H1 (cell line): Measurements from ENCODE around the gene SLC12A6. TPM values are rescaled to one million over a fixed set of nuclear protein-coding genes. Genes with fewer than 3 reads are reported as not detected.

Source experiments
- CTCF ChIA-PET: fragments of 300-600 bp; sonication (Branson Sonifier 250); formaldehyde crosslinking; loops from one replicate; lab custom pipeline; 2021; ENCODE audit not compliant: partially characterized antibody; lab: Charles Lee
- POLR2A ChIA-PET: fragments of 300-600 bp; sonication (Branson Sonifier 250); formaldehyde crosslinking; loops from one replicate; lab custom pipeline; 2021; ENCODE audit warnings: inconsistent platforms; ENCODE audit not compliant: partially characterized antibody; lab: Charles Lee
- DNase-seq, 2 experiments: peaks; one replicate each; pipeline versions ENCODE4 v3.0.0 to v3.0.0-alpha.2; 2010 to 2022; ENCODE audit warnings: low spot score in 2 of 2, low read depth in 1 of 2, mixed read lengths in 1 of 2
- FAIRE-seq: peaks from 2 replicates; lab custom pipeline; 2011; peaks lifted over from hg19 to GRCh38; lab: Jason Lieb, UNC
- H2AFZ ChIP-seq: 2 replicates; pipeline ENCODE4 v1.8.1; 2012; ENCODE audit warnings: low read length, inconsistent platforms
- H2AK5ac ChIP-seq: 2 replicates; pipeline ENCODE4 v1.6.1; 2013; ENCODE audit warnings: low read depth, low read length
- H2BK120ac ChIP-seq: replicated peaks from 2 replicates; pipeline ENCODE3; 2013; ENCODE audit warnings: low read depth, low read length, inconsistent platforms
- H2BK12ac ChIP-seq: 2 replicates; pipeline ENCODE4 v1.6.1; 2013; ENCODE audit warnings: low read depth, low read length
- H2BK15ac ChIP-seq: 2 replicates; pipeline ENCODE4 v1.6.1; 2013; ENCODE audit warnings: low read length
- H2BK20ac ChIP-seq: 2 replicates; pipeline ENCODE4 v1.6.1; 2013; ENCODE audit warnings: low read length
- H2BK5ac ChIP-seq: 2 replicates; pipeline ENCODE4 v1.6.1; 2013; ENCODE audit warnings: low read depth, low read length
- H3K14ac ChIP-seq: 2 replicates; pipeline ENCODE4 v1.6.1; 2013; ENCODE audit warnings: inconsistent platforms; ENCODE audit not compliant: insufficient read length
- H3K18ac ChIP-seq: 2 replicates; pipeline ENCODE4 v1.6.1; 2013; ENCODE audit warnings: low read length; ENCODE audit errors: extremely low read depth
- H3K23ac ChIP-seq: 2 replicates; pipeline ENCODE4 v1.6.1; 2013; ENCODE audit warnings: inconsistent platforms; ENCODE audit not compliant: insufficient read length
- H3K23me2 ChIP-seq: 2 replicates; pipeline ENCODE4 v1.6.1; 2013; ENCODE audit warnings: low read depth, low read length
- H3K27ac ChIP-seq: 2 replicates; pipeline ENCODE4 v1.6.1; 2011; ENCODE audit warnings: low read depth, low read length, inconsistent platforms
- H3K27me3 ChIP-seq, 4 experiments: replicated peaks in 1 of 4; 1 replicate in 1 of 4; 2 replicates in 3 of 4; pipeline versions ENCODE4 v1.6.1 to v1.8.1; 2011 to 2013; ENCODE audit warnings: low read length in 3 of 4, mild to moderate bottlenecking in 3 of 4, inconsistent platforms in 2 of 4, mixed read lengths in 2 of 4, moderate library complexity in 1 of 4; ENCODE audit not compliant: control insufficient read depth in 3 of 4, insufficient read depth in 3 of 4; ENCODE audit errors: extremely low read depth in 1 of 4
- H3K36me3 ChIP-seq, 4 experiments: 2 replicates each; pipeline versions ENCODE4 v1.6.1 to v1.8.1; 2011 to 2013; ENCODE audit warnings: mild to moderate bottlenecking in 4 of 4, low read length in 3 of 4, moderate library complexity in 2 of 4, control low read depth in 1 of 4, inconsistent platforms in 1 of 4; ENCODE audit not compliant: insufficient read depth in 4 of 4, control insufficient read depth in 2 of 4
- H3K4ac ChIP-seq: replicated peaks from 2 replicates; pipeline ENCODE3; 2013; ENCODE audit warnings: low read length, low read depth, mixed read lengths, inconsistent platforms; ENCODE audit not compliant: insufficient read length
- H3K4me1 ChIP-seq, 4 experiments: replicated peaks in 1 of 4; 1 replicate in 1 of 4; 2 replicates in 3 of 4; pipeline versions ENCODE4 v1.6.1 to v1.8.1; 2011 to 2013; ENCODE audit warnings: low read length in 3 of 4, inconsistent platforms in 2 of 4, mixed read lengths in 1 of 4; ENCODE audit not compliant: insufficient read depth in 4 of 4, control insufficient read depth in 3 of 4
- H3K4me2 ChIP-seq, 2 experiments: 2 replicates each; pipeline versions ENCODE4 v1.6.1 to v1.8.1; 2011 to 2013; ENCODE audit warnings: low read depth in 2 of 2, low read length in 2 of 2, control low read depth in 1 of 2, inconsistent platforms in 1 of 2, mild to moderate bottlenecking in 1 of 2; ENCODE audit not compliant: insufficient read depth in 1 of 2
- H3K4me3 ChIP-seq, 4 experiments: fragments of 200-600, 300-600 bp in 1 of 4; sonication (generic), shearing (Covaris generic), sonication (Bioruptor Twin) in 1 of 4; 2 replicates each; pipeline versions ENCODE4 v1.5.1 to v1.8.1; 2011 to 2016; ENCODE audit warnings: low read length in 4 of 4, low read depth in 3 of 4, control low read depth in 2 of 4, inconsistent platforms in 2 of 4, mild to moderate bottlenecking in 2 of 4, mixed read lengths in 1 of 4, moderate library complexity in 1 of 4; ENCODE audit not compliant: insufficient read depth in 2 of 4; ENCODE audit errors: extremely low read depth in 1 of 4
- H3K56ac ChIP-seq: replicated peaks from 2 replicates; pipeline ENCODE3; 2013; ENCODE audit warnings: low read depth, mild to moderate bottlenecking, mixed read lengths, low read length, inconsistent platforms; ENCODE audit not compliant: insufficient read length
- H3K79me1 ChIP-seq: 2 replicates; pipeline ENCODE4 v1.6.1; 2013; ENCODE audit warnings: low read depth, low read length, control low read depth
- H3K79me2 ChIP-seq, 2 experiments: 2 replicates each; pipeline versions ENCODE4 v1.6.1 to v1.8.1; 2012 to 2013; ENCODE audit warnings: low read length in 2 of 2, mild to moderate bottlenecking in 2 of 2, inconsistent platforms in 1 of 2; ENCODE audit not compliant: insufficient read depth in 2 of 2, control insufficient read depth in 1 of 2
- H3K9ac ChIP-seq, 4 experiments: replicated peaks in 1 of 4; 1 replicate in 1 of 4; 2 replicates in 3 of 4; pipeline versions ENCODE4 v1.6.1 to v1.8.1; 2011 to 2013; ENCODE audit warnings: low read depth in 3 of 4, low read length in 3 of 4, control low read depth in 2 of 4, mild to moderate bottlenecking in 2 of 4, moderate library complexity in 2 of 4, inconsistent platforms in 1 of 4; ENCODE audit errors: extremely low read depth in 1 of 4
- H3K9me3 ChIP-seq, 2 experiments: 2 replicates each; pipeline versions ENCODE4 v1.6.1 to v1.8.1; 2012 to 2013; ENCODE audit warnings: mild to moderate bottlenecking in 2 of 2, moderate library complexity in 2 of 2, control low read depth in 1 of 2, inconsistent platforms in 1 of 2, low read depth in 1 of 2, low read length in 1 of 2, mixed read lengths in 1 of 2; ENCODE audit not compliant: insufficient read depth in 2 of 2
- H4K20me1 ChIP-seq, 2 experiments: replicated peaks in 1 of 2; 2 replicates each; pipeline versions ENCODE3 to v1.8.1; 2011 to 2013; ENCODE audit warnings: inconsistent platforms in 2 of 2, low read length in 2 of 2, mild to moderate bottlenecking in 1 of 2; ENCODE audit not compliant: insufficient read depth in 2 of 2, control insufficient read depth in 1 of 2
- H4K5ac ChIP-seq: 2 replicates; pipeline ENCODE4 v1.6.1; 2013; ENCODE audit warnings: low read length, low read depth, mixed read lengths, inconsistent platforms; ENCODE audit not compliant: insufficient read length
- H4K8ac ChIP-seq: 2 replicates; pipeline ENCODE4 v1.8.0; 2013; ENCODE audit warnings: mild to moderate bottlenecking, moderate library complexity, low read length, inconsistent platforms; ENCODE audit not compliant: insufficient read depth; ENCODE audit errors: extremely low read depth
- H4K91ac ChIP-seq: replicated peaks from 2 replicates; pipeline ENCODE3; 2013; ENCODE audit warnings: low read length, mixed read lengths, inconsistent platforms; ENCODE audit not compliant: insufficient read length
- ASH2L ChIP-seq: fragments of 200-600, 300-600 bp; sonication (generic); IDR thresholded peaks from one replicate; pipeline ENCODE4 v1.7.1; 2017; ENCODE audit warnings: low read length
- BACH1 ChIP-seq: IDR thresholded peaks from 2 replicates; pipeline ENCODE4 v1.6.1; 2012; ENCODE audit warnings: low read length, improper control_type of control experiment
- BCL11A ChIP-seq, 2 experiments: IDR thresholded peaks; one replicate each; pipeline ENCODE4 v1.6.1; 2011; ENCODE audit warnings: low read depth in 2 of 2, low read length in 2 of 2, mild to moderate bottlenecking in 2 of 2
- CREB1 ChIP-seq: IDR thresholded peaks from 2 replicates; pipeline ENCODE4 v1.6.1; 2012; ENCODE audit warnings: inconsistent platforms
- EP300 ChIP-seq, 2 experiments: IDR thresholded peaks; 1 replicate in 1 of 2; 2 replicates in 1 of 2; pipeline ENCODE4 v1.6.1; 2011 to 2012; ENCODE audit warnings: low read depth in 2 of 2, low read length in 2 of 2, mild to moderate bottlenecking in 2 of 2, borderline replicate concordance in 1 of 2, inconsistent platforms in 1 of 2, moderate library complexity in 1 of 2
- HDAC2 ChIP-seq, 2 experiments: fragments of 300-600 bp in 1 of 2; sonication (generic) in 1 of 2; IDR thresholded peaks; 2 replicates each; pipeline ENCODE4 v1.6.1; 2011 to 2012; ENCODE audit warnings: low read depth in 2 of 2, low read length in 2 of 2, mild to moderate bottlenecking in 2 of 2, moderate library complexity in 2 of 2, borderline replicate concordance in 1 of 2, inconsistent platforms in 1 of 2
- HDAC6 ChIP-seq: IDR thresholded peaks from one replicate; pipeline ENCODE4 v1.7.1; 2012; ENCODE audit warnings: low read depth, mild to moderate bottlenecking, inconsistent platforms, low read length, moderate library complexity
- JUN ChIP-seq: IDR thresholded peaks from 2 replicates; pipeline ENCODE4 v1.6.1; 2011; ENCODE audit warnings: low read depth, mild to moderate bottlenecking, improper control_type of control experiment, low read length
- RNF2 ChIP-seq: fragments of 200-900, 300-1000 bp; sonication (generic); IDR thresholded peaks from 2 replicates; pipeline ENCODE4 v1.7.1; 2016; ENCODE audit warnings: borderline replicate concordance, low read depth, mild to moderate bottlenecking, antibody characterized with exemption, low read length; ENCODE audit not compliant: poor library complexity, severe bottlenecking; ENCODE audit errors: missing control alignments
- SIRT6 ChIP-seq: IDR thresholded peaks from one replicate; pipeline ENCODE4 v1.7.1; 2012; ENCODE audit warnings: low read length, inconsistent platforms
- ZNF274 ChIP-seq: IDR thresholded peaks from 2 replicates; pipeline ENCODE4 v1.7.0; 2012; ENCODE audit warnings: low read length, borderline replicate concordance; ENCODE audit errors: extremely low read depth
- polyA plus RNA-seq, 7 experiments: library from polyadenylated mRNA; depleted of rRNA in 3 of 7; stranded (reverse) in 5 of 7; unstranded in 2 of 7; fragments of >200 nt in 5 of 7; fragments of 200-250 nt in 2 of 7; gene quantifications; 1 replicate in 5 of 7; 2 replicates in 1 of 7; 4 replicates in 1 of 7; pipeline versions ENCODE4 v1.2.1 to v1.2.3, GENCODE V29; 2011 to 2013; ENCODE audit warnings: missing spikeins in 2 of 7, mixed read lengths in 2 of 7
- total RNA-seq: library from RNA; stranded (reverse); fragmentation: NEBNext Ultra II Directional; extraction: Animal tissue kit (Norgen Biotek cat#: 25700); gene quantifications from 2 replicates; pipeline ENCODE4 v1.2.1, GENCODE V29; 2021
- TF ChIP-seq, protein P1 (sequence below): IDR thresholded peaks from 2 replicates; pipeline ENCODE4 v1.6.1; 2012; ENCODE audit warnings: inconsistent platforms

SLC12A6 gene
- total and polyA plus RNA-seq, 2 of the 8 experiments (the other 6 are each of a cell fraction or from before 2014, with no cell fraction given): 9.2 to 11.1 TPM

GRCh38 chr15:34216527-34217270 lies 120.9 kb downstream of the SLC12A6 start:
- Histone ChIP-seq H3K23ac (no peak overlapping the region), H2BK12ac (no peak overlapping the region), H3K4me3 (no peak overlapping the region), H2BK15ac (no peak overlapping the region), H4K8ac (no peak overlapping the region), H3K23me2 (peaks cover 2% of the 10 kb centered on the region; the same call in 1 of the 2 replicates), H2BK120ac (no peak overlapping the region), H3K4me2 (no peak overlapping the region), H3K9me3 (no peaks in the 10 kb centered on the region), H2BK20ac (no peak overlapping the region), H3K9ac (no peak overlapping the region), H2BK5ac (no peak overlapping the region), H4K5ac (no peak overlapping the region), H3K4ac (no peak overlapping the region), H4K91ac (no peak overlapping the region), H3K79me1 (no peaks in the 10 kb centered on the region), H3K36me3 (no peaks in the 10 kb centered on the region), H2AFZ (no peak overlapping the region), H3K27me3 (no peaks in the 10 kb centered on the region), H3K14ac (no peak overlapping the region), H3K27ac (no peak overlapping the region), H4K20me1 (no peaks in the 10 kb centered on the region), H3K56ac (no peak overlapping the region), H2AK5ac (no peak overlapping the region), H3K4me1 (peaks cover 5 to 19% (median 14%) of the 10 kb centered on the region in 4 experiments; a peak in 5 of 7 replicates), H3K79me2 (no peaks in the 10 kb centered on the region), H3K18ac (no peak overlapping the region)
- ChIA-PET CTCF (interaction anchor here (0.8 to 3.6 kb wide), 5 partner anchors 103 to 176 kb away, joined by 3 to 12 read pairs (median 3); no protein-coding TSS in a partner anchor), POLR2A (interaction anchor here (1.2 to 2.4 kb wide), 2 partner anchors 8 kb away, joined by 3 to 13 read pairs; partner anchors contain the start of gene EMC4)
- DNase-seq (no peak), FAIRE-seq (no peak)
- no peak for TF ChIP-seq SIRT6
- no peak for TF ChIP-seq ASH2L
- no peak for TF ChIP-seq CREB1
- no peak for TF ChIP-seq BACH1
- no peak for TF ChIP-seq ZNF274
- no peak for TF ChIP-seq HDAC6
- TF ChIP-seq EP300 (IDR thresholded peaks at IDR 0.05; ENCODE audit: borderline replicate concordance in 1 of 2, low read depth in 2 of 2, low read length in 2 of 2): no peak
- no peak for TF ChIP-seq JUN
- TF ChIP-seq, protein P1, sequence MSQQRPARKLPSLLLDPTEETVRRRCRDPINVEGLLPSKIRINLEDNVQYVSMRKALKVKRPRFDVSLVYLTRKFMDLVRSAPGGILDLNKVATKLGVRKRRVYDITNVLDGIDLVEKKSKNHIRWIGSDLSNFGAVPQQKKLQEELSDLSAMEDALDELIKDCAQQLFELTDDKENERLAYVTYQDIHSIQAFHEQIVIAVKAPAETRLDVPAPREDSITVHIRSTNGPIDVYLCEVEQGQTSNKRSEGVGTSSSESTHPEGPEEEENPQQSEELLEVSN: no peak
- no peak for TF ChIP-seq HDAC2 (IDR thresholded peaks at IDR 0.05; ENCODE audit: borderline replicate concordance in 1 of 2, low read depth in 2 of 2, low read length in 2 of 2)
- TF ChIP-seq RNF2: no peak
- no peak for TF ChIP-seq BCL11A (IDR thresholded peaks at IDR 0.05; ENCODE audit: low read depth in 2 of 2, low read length in 2 of 2)
